ENCODE measurements around the gene EFNA5. TPM values are rescaled to one million over a fixed set of nuclear protein-coding genes. Genes with fewer than 3 reads are reported as not detected.

Gene EFNA5
- total and polyA plus RNA-seq, 5 donors from 2014 or later: 0.73 TPM; not detected in 4

DNA sequence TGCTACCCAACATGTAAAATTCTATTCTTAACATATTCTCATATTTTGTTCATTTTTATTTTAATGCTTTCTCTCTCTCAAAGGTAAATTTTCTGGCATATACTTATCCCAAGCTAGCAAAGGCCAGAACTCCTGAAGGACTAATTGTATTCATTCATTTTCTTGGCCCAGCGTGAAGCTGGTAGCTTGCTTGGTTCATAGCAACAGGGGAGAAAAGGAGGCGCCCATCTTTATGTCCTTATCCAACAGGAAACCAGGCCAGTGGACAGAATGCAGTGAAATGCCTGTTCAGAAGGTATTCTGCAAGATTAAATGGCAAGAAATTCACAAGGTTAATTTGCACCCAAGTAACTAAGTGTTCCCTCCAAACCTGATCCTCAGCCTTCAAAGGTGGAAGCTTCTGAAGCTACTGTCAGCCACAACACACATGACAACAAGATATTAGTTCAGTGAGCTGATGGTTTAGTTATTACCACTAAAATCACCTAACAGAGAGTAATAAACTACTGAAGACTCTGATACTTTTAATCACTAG, 5.6 kb downstream of the EFNA5 start:
- no peak overlapping the region for H3K27ac ChIP-seq (ENCODE audit: insufficient read depth, low read length, poor library complexity, severe bottlenecking)
- DNase-seq: no peak
- Mint-ChIP-seq H3K9me3 (peaks cover 0 to 2% (median 0%) of the 10 kb centered on the region in 7 donors), H3K27ac (no peak overlapping the region), H3K27me3 (peaks cover 39% of the 10 kb centered on the region), H3K36me3 (no peaks in the 10 kb centered on the region), H3K4me3 (no peak overlapping the region), H3K4me1 (peaks cover 0 to 8% (median 0%) of the 10 kb centered on the region in 4 donors)
- H3K4me3 ChIP-seq (ENCODE audit: low read depth, low read length): no peak overlapping the region
- no peaks in the 10 kb centered on the region for H3K9me3 ChIP-seq (ENCODE audit: control insufficient read depth in 2 of 2, low read length in 2 of 2)
- H3K36me3 ChIP-seq (ENCODE audit: control insufficient read depth, insufficient read depth, low read length): no peaks in the 10 kb centered on the region
- peaks cover 5% of the 10 kb centered on the region for H3K4me1 ChIP-seq (ENCODE audit: control insufficient read depth, insufficient read depth, low read length, poor library complexity, severe bottlenecking)
- H3K27me3 ChIP-seq (ENCODE audit: control insufficient read depth, insufficient read depth, low read length): peaks cover 14% of the 10 kb centered on the region
- no peak for ATAC-seq (ENCODE audit: low read depth in 2 of 2)

GRCh38 chr5:107663697-107664096, 7.0 kb downstream of the EFNA5 start:
- H3K4me1 Mint-ChIP-seq: peaks cover 0 to under 1% (median 0%) of the 10 kb centered on the region in 4 donors
- Histone ChIP-seq H3K4me3 (ENCODE audit: low read depth, low read length) (no peak overlapping the region), H3K36me3 (ENCODE audit: control insufficient read depth, insufficient read depth, low read length) (no peaks in the 10 kb centered on the region), H3K4me1 (ENCODE audit: control insufficient read depth, insufficient read depth, low read length, poor library complexity, severe bottlenecking) (no peaks in the 10 kb centered on the region), H3K9me3 (ENCODE audit: control insufficient read depth in 2 of 2, low read length in 2 of 2) (no peaks in the 10 kb centered on the region), H3K27ac (ENCODE audit: insufficient read depth, low read length, poor library complexity, severe bottlenecking) (no peak overlapping the region), H3K27me3 (ENCODE audit: control insufficient read depth, insufficient read depth, low read length) (peaks cover 13% of the 10 kb centered on the region)
- peaks cover 35% of the 10 kb centered on the region for H3K27me3 Mint-ChIP-seq
- H3K9me3 Mint-ChIP-seq: peaks cover 0 to 2% (median 0%) of the 10 kb centered on the region in 7 donors
- no peaks in the 10 kb centered on the region for H3K36me3 Mint-ChIP-seq
- no peak overlapping the region for H3K4me3 Mint-ChIP-seq
- no peak for DNase-seq
- H3K27ac Mint-ChIP-seq: no peak overlapping the region
- no peak for ATAC-seq (ENCODE audit: low read depth in 2 of 2)

GRCh38 chr5:107661650-107662044, 9.1 kb downstream of the EFNA5 start:
- no peak overlapping the region for H3K4me3 Mint-ChIP-seq
- ATAC-seq (ENCODE audit: low read depth in 2 of 2) (no peak), DNase-seq (no peak)
- Histone ChIP-seq H3K4me3 (ENCODE audit: low read depth, low read length) (no peak overlapping the region), H3K27me3 (ENCODE audit: control insufficient read depth, insufficient read depth, low read length) (peaks cover 3% of the 10 kb centered on the region), H3K4me1 (ENCODE audit: control insufficient read depth, insufficient read depth, low read length, poor library complexity, severe bottlenecking) (no peaks in the 10 kb centered on the region), H3K36me3 (ENCODE audit: control insufficient read depth, insufficient read depth, low read length) (no peaks in the 10 kb centered on the region), H3K9me3 (ENCODE audit: control insufficient read depth in 2 of 2, low read length in 2 of 2) (no peaks in the 10 kb centered on the region), H3K27ac (ENCODE audit: insufficient read depth, low read length, poor library complexity, severe bottlenecking) (no peak overlapping the region)
- H3K36me3 Mint-ChIP-seq: no peaks in the 10 kb centered on the region
- H3K27ac Mint-ChIP-seq: no peak overlapping the region
- H3K9me3 Mint-ChIP-seq: peaks cover 0 to 2% (median 0%) of the 10 kb centered on the region in 7 donors
- H3K4me1 Mint-ChIP-seq: no peaks in the 10 kb centered on the region
- peaks cover 22% of the 10 kb centered on the region for H3K27me3 Mint-ChIP-seq

DNA sequence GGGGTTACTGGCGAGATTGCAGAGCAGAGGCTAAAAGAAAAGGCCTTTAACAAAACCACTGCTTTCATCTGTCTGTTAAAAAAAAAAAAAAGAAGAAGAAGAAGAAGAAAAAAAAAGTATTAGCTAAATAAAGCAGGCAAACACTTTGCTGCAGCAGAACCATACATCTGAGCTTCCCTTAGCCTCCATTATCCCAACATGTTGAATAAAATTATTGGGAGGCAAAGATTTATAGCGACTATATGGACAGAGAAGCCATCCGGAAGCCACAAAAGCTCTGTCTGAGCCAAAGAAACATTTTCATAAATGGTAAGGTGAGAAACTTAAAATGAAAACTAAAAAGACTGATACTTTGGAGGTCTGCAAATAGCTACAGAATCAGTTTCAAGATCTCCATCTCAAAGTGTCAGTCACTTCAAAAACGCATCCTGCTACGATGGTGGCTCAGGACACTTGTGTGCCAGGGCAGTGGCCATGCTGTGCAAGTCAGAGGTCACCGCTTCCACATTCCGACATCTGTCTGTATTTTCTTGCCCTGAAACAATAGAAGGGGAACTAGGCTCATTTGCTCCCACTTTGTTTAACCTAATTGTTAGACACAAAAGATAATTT, 9.6 kb downstream of the EFNA5 start:
- Histone ChIP-seq H3K4me3 (ENCODE audit: low read depth, low read length) (no peak overlapping the region), H3K27me3 (ENCODE audit: control insufficient read depth, insufficient read depth, low read length) (peaks cover 3% of the 10 kb centered on the region), H3K36me3 (ENCODE audit: control insufficient read depth, insufficient read depth, low read length) (no peaks in the 10 kb centered on the region), H3K4me1 (ENCODE audit: control insufficient read depth, insufficient read depth, low read length, poor library complexity, severe bottlenecking) (no peaks in the 10 kb centered on the region), H3K27ac (ENCODE audit: insufficient read depth, low read length, poor library complexity, severe bottlenecking) (no peak overlapping the region), H3K9me3 (ENCODE audit: control insufficient read depth in 2 of 2, low read length in 2 of 2) (no peaks in the 10 kb centered on the region)
- Mint-ChIP-seq H3K4me3 (no peak overlapping the region), H3K27ac (no peak overlapping the region), H3K27me3 (peaks cover 21% of the 10 kb centered on the region), H3K36me3 (no peaks in the 10 kb centered on the region), H3K4me1 (no peaks in the 10 kb centered on the region), H3K9me3 (peaks cover 0 to 2% (median 0%) of the 10 kb centered on the region in 7 donors)
- DNase-seq (no peak), ATAC-seq (ENCODE audit: low read depth in 2 of 2) (no peak)

GRCh38 chr5:107658528-107658927, 12.2 kb downstream of the EFNA5 start:
- Histone ChIP-seq H3K4me3 (ENCODE audit: low read depth, low read length) (no peak overlapping the region), H3K36me3 (ENCODE audit: control insufficient read depth, insufficient read depth, low read length) (no peaks in the 10 kb centered on the region), H3K4me1 (ENCODE audit: control insufficient read depth, insufficient read depth, low read length, poor library complexity, severe bottlenecking) (no peaks in the 10 kb centered on the region), H3K27me3 (ENCODE audit: control insufficient read depth, insufficient read depth, low read length) (no peaks in the 10 kb centered on the region), H3K9me3 (ENCODE audit: control insufficient read depth in 2 of 2, low read length in 2 of 2) (no peaks in the 10 kb centered on the region), H3K27ac (ENCODE audit: insufficient read depth, low read length, poor library complexity, severe bottlenecking) (no peak overlapping the region)
- DNase-seq (no peak), ATAC-seq (ENCODE audit: low read depth in 2 of 2) (no peak)
- Mint-ChIP-seq H3K4me1 (no peaks in the 10 kb centered on the region), H3K4me3 (no peak overlapping the region), H3K27ac (no peak overlapping the region), H3K9me3 (no peaks in the 10 kb centered on the region), H3K27me3 (peaks cover 12% of the 10 kb centered on the region), H3K36me3 (no peaks in the 10 kb centered on the region)

DNA sequence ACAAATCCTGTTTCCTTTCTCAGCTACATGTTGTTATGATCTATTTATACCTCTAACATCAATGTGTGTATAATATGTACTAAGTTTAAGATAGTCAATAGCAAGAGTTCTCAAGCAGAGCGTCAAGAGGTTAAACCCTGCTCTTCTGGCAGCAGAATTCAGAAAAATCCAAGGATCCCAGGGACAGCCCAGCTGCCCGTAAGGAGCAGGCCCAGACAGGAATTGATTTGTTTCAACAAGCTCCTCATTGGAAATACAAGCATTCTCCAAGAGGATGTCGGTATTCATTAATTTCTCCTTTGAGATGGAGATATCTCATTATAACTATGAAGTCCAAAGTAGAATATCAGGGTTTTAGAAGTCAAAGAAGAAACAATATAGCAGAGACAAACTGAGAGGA, 14.9 kb downstream of the EFNA5 start:
- no peaks in the 10 kb centered on the region for H3K36me3 Mint-ChIP-seq
- no peaks in the 10 kb centered on the region for H3K4me1 Mint-ChIP-seq
- no peak overlapping the region for H3K4me3 Mint-ChIP-seq
- no peaks in the 10 kb centered on the region for H3K9me3 Mint-ChIP-seq
- Histone ChIP-seq H3K4me3 (ENCODE audit: low read depth, low read length) (no peak overlapping the region), H3K9me3 (ENCODE audit: control insufficient read depth in 2 of 2, low read length in 2 of 2) (no peaks in the 10 kb centered on the region), H3K4me1 (ENCODE audit: control insufficient read depth, insufficient read depth, low read length, poor library complexity, severe bottlenecking) (no peaks in the 10 kb centered on the region), H3K36me3 (ENCODE audit: control insufficient read depth, insufficient read depth, low read length) (no peaks in the 10 kb centered on the region), H3K27me3 (ENCODE audit: control insufficient read depth, insufficient read depth, low read length) (no peaks in the 10 kb centered on the region), H3K27ac (ENCODE audit: insufficient read depth, low read length, poor library complexity, severe bottlenecking) (no peak overlapping the region)
- no peak overlapping the region for H3K27ac Mint-ChIP-seq
- ATAC-seq (ENCODE audit: low read depth in 2 of 2) (no peak), DNase-seq (no peak)
- H3K27me3 Mint-ChIP-seq: peaks cover 18% of the 10 kb centered on the region

DNA sequence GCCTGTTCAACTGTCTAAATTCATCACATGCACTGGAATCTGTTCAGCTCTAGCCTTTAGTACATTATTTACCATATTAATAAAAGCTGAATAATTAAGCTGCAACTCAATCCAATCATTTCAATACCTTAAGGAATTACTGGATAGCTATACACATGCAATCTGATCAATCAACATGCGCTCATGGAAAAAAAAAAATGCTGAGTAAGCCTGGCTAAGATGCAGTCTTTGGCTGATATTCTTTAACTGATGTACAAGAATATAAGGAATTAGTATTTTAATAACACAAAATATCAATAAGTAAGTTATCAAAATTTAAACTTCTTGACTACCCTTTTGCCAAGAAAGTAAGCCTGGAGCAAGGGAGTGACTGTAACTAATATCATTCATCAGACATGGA, 15.9 kb downstream of the EFNA5 start:
- no peaks in the 10 kb centered on the region for H3K9me3 ChIP-seq (ENCODE audit: control insufficient read depth in 2 of 2, low read length in 2 of 2)
- no peaks in the 10 kb centered on the region for H3K4me1 Mint-ChIP-seq
- no peaks in the 10 kb centered on the region for H3K9me3 Mint-ChIP-seq
- no peak overlapping the region for H3K27ac Mint-ChIP-seq
- H3K36me3 ChIP-seq (ENCODE audit: control insufficient read depth, insufficient read depth, low read length): no peaks in the 10 kb centered on the region
- no peak overlapping the region for H3K27ac ChIP-seq (ENCODE audit: insufficient read depth, low read length, poor library complexity, severe bottlenecking)
- no peaks in the 10 kb centered on the region for H3K4me1 ChIP-seq (ENCODE audit: control insufficient read depth, insufficient read depth, low read length, poor library complexity, severe bottlenecking)
- peaks cover 16% of the 10 kb centered on the region for H3K27me3 Mint-ChIP-seq
- DNase-seq: no peak
- H3K36me3 Mint-ChIP-seq: no peaks in the 10 kb centered on the region
- H3K27me3 ChIP-seq (ENCODE audit: control insufficient read depth, insufficient read depth, low read length): no peaks in the 10 kb centered on the region
- no peak overlapping the region for H3K4me3 Mint-ChIP-seq
- no peak for ATAC-seq (ENCODE audit: low read depth in 2 of 2)
- no peak overlapping the region for H3K4me3 ChIP-seq (ENCODE audit: low read depth, low read length)

- Histone ChIP-seq H3K36me3 (ENCODE audit: control insufficient read depth, insufficient read depth, low read length) (no peaks in the 10 kb centered on the region), H3K27ac (ENCODE audit: insufficient read depth, low read length, poor library complexity, severe bottlenecking) (no peak overlapping the region), H3K9me3 (ENCODE audit: control insufficient read depth in 2 of 2, low read length in 2 of 2) (no peaks in the 10 kb centered on the region), H3K4me3 (ENCODE audit: low read depth, low read length) (no peak overlapping the region), H3K4me1 (ENCODE audit: control insufficient read depth, insufficient read depth, low read length, poor library complexity, severe bottlenecking) (no peaks in the 10 kb centered on the region), H3K27me3 (ENCODE audit: control insufficient read depth, insufficient read depth, low read length) (no peaks in the 10 kb centered on the region)
- peaks cover 11% of the 10 kb centered on the region for H3K27me3 Mint-ChIP-seq
- no peaks in the 10 kb centered on the region for H3K4me1 Mint-ChIP-seq
- H3K27ac Mint-ChIP-seq: no peak overlapping the region
- DNase-seq (no peak), ATAC-seq (ENCODE audit: low read depth in 2 of 2) (no peak)
- no peaks in the 10 kb centered on the region for H3K9me3 Mint-ChIP-seq
- no peaks in the 10 kb centered on the region for H3K36me3 Mint-ChIP-seq
- H3K4me3 Mint-ChIP-seq: no peak overlapping the region
These were observed 17.1 kb downstream of the EFNA5 start for GRCh38 chr5:107653685-107654084.

Data from CD4-positive, CD25-positive, alpha-beta regulatory T cell (primary cell).